ENCODE results near the gene GSN.

- TF ChIP-seq, protein P1, sequence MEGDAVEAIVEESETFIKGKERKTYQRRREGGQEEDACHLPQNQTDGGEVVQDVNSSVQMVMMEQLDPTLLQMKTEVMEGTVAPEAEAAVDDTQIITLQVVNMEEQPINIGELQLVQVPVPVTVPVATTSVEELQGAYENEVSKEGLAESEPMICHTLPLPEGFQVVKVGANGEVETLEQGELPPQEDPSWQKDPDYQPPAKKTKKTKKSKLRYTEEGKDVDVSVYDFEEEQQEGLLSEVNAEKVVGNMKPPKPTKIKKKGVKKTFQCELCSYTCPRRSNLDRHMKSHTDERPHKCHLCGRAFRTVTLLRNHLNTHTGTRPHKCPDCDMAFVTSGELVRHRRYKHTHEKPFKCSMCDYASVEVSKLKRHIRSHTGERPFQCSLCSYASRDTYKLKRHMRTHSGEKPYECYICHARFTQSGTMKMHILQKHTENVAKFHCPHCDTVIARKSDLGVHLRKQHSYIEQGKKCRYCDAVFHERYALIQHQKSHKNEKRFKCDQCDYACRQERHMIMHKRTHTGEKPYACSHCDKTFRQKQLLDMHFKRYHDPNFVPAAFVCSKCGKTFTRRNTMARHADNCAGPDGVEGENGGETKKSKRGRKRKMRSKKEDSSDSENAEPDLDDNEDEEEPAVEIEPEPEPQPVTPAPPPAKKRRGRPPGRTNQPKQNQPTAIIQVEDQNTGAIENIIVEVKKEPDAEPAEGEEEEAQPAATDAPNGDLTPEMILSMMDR (CRISPR knock-in tag; IDR thresholded peaks at IDR 0.05): no peak
- no peak for TF ChIP-seq POLR2AphosphoS5 (IDR thresholded peaks at IDR 0.05; ENCODE audit: low read depth, low read length)
- TF ChIP-seq ZBTB34 (CRISPR knock-in tag; IDR thresholded peaks at IDR 0.05): no peak
- TF ChIP-seq SETDB1 (CRISPR knock-in tag; IDR thresholded peaks at IDR 0.05; ENCODE audit: borderline replicate concordance): no peak
- TF ChIP-seq GMEB1 (CRISPR knock-in tag; IDR thresholded peaks at IDR 0.05; ENCODE audit: borderline replicate concordance): no peak
- TF ChIP-seq CBX1 (IDR thresholded peaks at IDR 0.05; ENCODE audit: low read depth): no peak
- TF ChIP-seq ZNF441 (CRISPR knock-in tag; IDR thresholded peaks at IDR 0.05; ENCODE audit: borderline replicate concordance): no peak
- TF ChIP-seq ZNF792 (CRISPR knock-in tag; IDR thresholded peaks at IDR 0.05): no peak
- TF ChIP-seq TAF1 (CRISPR knock-in tag; IDR thresholded peaks at IDR 0.05): no peak
- TF ChIP-seq FOXO4 (CRISPR knock-in tag; conservative IDR thresholded peaks at IDR 0.05): no peak
- no peak for TF ChIP-seq SP1 (IDR thresholded peaks at IDR 0.05)
- no peak for TF ChIP-seq SP1 (CRISPR knock-in tag; IDR thresholded peaks at IDR 0.05)
- TF ChIP-seq ZNF431 (CRISPR knock-in tag; IDR thresholded peaks at IDR 0.05; ENCODE audit: borderline replicate concordance, low read depth): no peak
- no peak for TF ChIP-seq MTF1 (CRISPR knock-in tag; IDR thresholded peaks at IDR 0.05)
These were observed 95.6 kb downstream of the GSN start for GRCh38 chr9:121363622-121363961.

Measured in HepG2 (cell line).